HG02840 (cell line): Measurements from ENCODE around the gene SLC35A4.
A peak's percentile ranks its signal among the peaks of the same experiment; 100 is the strongest.

Source experiments
- ATAC-seq: cut with Tn5 transposase; IDR thresholded peaks from one replicate; pipeline ENCODE4 v1.9.1; 2021; ENCODE audit warnings: mild to moderate bottlenecking, moderate library complexity, moderate number of reproducible peaks; ENCODE audit not compliant: unreplicated experiment, low FRiP score

The SLC35A4 gene

GRCh38 chr5:140557136-140557805, 7.4 kb upstream of the SLC35A4 start, which contains the start of gene SRA1:
TSS of gene SRA1 (minus strand) at chr5:140557473. CDS start at chr5:140557452, 21 bp downstream.
- peak; percentile 96 for ATAC-seq

GRCh38 chr5:140557965-140558364, 6.7 kb upstream of the SLC35A4 start:
- no peak for ATAC-seq

DNA sequence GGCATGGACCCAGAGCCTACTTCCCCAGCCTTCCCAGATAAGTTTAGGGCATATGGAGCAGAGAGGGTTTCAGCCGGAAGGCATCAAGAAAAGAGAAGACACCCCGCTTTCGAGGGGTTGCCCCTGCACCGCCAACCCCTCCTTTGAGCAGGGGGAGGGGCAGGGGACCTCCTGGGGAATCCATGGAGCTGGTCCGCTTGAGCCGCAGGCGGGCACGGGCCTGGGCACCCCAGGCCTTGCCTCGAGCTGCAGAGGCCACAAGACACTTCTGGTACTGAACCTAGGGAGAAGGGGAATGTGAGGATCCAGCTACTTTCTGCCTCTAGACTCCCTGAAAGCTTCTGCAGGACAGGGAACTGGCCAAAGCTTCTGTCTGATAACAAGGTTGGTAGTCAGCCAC, 6.1 kb upstream of the SLC35A4 start:
- ATAC-seq, result no peak

- ATAC-seq, result no peak
Observed at GRCh38 chr5:140560227-140560626, 4.4 kb upstream of the SLC35A4 start.

DNA sequence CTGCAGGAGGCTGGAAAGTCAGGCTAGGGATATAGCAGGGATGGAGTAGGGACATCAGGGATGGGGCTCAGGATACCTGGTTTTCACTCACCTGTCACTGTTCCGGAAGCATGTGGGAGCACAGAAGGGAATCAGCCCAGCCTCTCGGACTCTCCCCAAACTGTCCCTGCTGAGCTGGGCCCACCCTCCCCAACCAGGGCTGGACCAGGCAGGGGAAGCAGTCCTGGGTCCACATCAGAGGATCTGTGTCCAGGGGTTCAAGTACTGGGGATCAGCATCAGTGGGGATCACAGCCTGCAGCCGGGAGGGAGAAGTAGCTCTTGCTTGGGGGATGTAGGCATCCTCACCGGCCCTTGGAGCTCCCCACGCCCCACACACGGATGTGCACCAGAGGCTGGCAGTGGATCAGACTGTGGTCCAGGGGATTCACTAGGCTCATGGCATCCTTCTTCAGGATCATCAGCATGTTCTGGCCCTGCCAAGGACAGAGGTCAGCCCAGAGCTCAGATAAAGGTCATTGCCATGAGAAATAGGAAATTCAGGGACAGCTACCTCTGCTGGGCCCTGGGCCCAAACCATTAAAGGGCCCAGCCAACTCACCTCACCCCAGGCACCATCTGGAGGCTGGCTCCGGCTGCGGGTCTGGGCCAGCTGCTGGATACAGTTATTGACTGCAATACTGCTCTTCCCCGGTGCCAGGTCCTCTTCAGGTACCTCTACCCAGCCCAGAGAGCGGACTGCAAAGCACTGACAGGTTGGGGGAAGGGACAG, 2.7 kb upstream of the SLC35A4 start:
- no peak for ATAC-seq

GRCh38 chr5:140563596-140563995, 1.0 kb upstream of the SLC35A4 start:
- ATAC-seq, result no peak

DNA sequence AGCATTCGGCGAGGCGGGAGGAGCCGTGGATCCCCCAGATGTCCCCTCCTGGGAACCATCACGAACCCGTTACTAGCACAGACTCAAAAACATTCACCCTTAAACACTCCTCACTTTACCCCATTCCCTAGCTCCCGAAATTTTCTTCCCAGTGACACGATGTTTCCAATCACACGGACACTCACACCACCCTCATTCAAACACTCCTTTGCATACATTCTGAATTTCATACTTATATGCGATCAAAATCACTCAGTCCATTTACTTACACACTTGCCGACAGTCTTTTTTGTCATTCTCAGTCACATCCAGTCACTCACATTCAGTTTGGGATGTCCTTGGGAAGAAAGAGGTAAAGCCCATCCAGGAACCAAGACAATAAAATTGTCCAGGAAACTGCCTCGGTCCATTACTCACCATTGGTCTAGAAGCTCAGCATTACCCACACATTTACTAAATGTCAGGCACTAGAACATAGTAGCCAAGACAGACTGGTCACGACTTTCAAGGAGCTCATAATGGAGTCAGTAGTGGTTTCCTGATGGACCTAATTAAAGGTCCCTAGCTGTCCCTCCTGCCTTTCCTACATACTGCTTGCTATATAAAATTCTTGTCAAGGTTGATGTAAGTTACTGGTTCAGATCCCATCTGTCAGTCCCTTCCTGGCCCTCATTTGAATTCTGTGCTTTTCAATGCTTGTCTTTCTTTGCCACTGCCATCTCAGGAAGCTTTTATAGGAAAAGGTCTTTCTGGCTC, 574 bp downstream of the SLC35A4 start:
- no peak for ATAC-seq

DNA sequence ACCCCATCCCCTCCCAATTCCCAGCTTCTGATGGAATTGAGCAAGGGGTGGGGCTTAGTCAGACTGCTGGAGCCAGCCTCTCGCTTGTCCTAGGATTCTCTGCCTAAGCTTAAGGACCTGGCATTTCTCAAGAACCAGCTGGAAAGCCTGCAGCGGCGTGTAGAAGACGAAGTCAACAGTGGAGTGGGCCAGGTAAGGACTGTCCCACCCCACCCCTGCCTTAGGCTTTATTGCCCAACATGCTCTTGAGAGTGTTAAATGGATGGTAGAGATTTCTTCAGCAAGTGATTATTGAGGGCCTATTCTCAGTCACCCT, 1.1 kb downstream of the SLC35A4 start:
- ATAC-seq, result no peak

GRCh38 chr5:140566665-140567064, 2.0 kb downstream of the SLC35A4 start:
- no peak for ATAC-seq

DNA sequence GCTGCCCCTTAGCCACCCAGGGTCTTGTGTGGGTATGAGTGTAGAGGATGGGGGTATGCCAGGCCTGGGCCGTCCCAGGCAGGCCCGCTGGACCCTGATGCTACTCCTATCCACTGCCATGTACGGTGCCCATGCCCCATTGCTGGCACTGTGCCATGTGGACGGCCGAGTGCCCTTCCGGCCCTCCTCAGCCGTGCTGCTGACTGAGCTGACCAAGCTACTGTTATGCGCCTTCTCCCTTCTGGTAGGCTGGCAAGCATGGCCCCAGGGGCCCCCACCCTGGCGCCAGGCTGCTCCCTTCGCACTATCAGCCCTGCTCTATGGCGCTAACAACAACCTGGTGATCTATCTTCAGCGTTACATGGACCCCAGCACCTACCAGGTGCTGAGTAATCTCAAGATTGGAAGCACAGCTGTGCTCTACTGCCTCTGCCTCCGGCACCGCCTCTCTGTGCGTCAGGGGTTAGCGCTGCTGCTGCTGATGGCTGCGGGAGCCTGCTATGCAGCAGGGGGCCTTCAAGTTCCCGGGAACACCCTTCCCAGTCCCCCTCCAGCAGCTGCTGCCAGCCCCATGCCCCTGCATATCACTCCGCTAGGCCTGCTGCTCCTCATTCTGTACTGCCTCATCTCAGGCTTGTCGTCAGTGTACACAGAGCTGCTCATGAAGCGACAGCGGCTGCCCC, 2.6 kb downstream of the SLC35A4 start:
- ATAC-seq, result no peak

DNA sequence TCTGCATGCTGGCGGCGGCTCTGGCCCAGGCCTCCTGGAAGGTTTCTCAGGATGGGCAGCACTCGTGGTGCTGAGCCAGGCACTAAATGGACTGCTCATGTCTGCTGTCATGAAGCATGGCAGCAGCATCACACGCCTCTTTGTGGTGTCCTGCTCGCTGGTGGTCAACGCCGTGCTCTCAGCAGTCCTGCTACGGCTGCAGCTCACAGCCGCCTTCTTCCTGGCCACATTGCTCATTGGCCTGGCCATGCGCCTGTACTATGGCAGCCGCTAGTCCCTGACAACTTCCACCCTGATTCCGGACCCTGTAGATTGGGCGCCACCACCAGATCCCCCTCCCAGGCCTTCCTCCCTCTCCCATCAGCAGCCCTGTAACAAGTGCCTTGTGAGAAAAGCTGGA, 3.2 kb downstream of the SLC35A4 start:
- ATAC-seq, result no peak

GRCh38 chr5:140568443-140569063, 3.9 kb downstream of the SLC35A4 start:
- no peak for ATAC-seq

DNA sequence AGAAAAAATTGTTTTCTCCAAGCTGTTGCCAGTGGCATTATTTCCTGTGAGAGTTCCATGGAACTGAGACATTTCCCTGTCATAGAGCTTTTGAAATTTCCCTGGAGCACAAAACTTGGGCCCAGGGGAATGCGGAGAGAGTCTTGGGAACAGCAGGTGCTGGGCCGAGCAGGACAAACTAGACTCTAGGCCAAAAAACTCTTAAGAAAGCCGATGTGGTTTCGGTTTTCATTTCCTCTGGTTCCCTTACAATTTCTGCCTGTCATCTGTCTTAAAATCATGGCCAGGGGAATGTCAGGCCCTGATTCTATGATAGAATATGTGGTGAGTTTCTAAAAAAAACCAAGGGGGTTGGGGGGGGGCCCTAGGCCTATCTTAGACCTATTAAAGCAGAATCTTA, 4.6 kb downstream of the SLC35A4 start:
- ATAC-seq, result no peak

GRCh38 chr5:140570058-140570457, 5.4 kb downstream of the SLC35A4 start:
- ATAC-seq, result no peak

GRCh38 chr5:140570488-140570887, 5.9 kb downstream of the SLC35A4 start:
- no peak for ATAC-seq

DNA sequence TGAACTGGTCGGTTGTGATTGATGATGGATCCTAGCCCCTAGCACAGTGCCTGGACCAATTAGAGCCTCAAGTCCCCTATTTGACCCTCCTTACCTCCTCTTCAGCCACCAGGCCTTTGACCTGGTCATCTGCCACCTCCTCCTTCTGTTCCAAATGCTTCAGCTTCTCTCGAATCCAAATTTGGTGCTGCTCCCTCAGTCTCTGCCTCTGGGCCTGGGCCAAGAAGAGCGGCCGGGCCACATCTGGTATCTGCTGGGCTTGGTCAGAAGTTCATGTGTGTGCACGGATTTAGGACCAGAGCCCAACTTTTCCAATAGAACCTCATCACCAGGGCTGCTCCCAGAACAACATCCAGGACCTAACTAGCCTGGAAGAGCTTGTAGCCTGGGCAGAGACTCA, 6.5 kb downstream of the SLC35A4 start:
- ATAC-seq, result no peak

- ATAC-seq, result no peak
Observed at GRCh38 chr5:140573683-140574082, 9.1 kb downstream of the SLC35A4 start.

GRCh38 chr5:140574165-140574564, 9.5 kb downstream of the SLC35A4 start:
- no peak for ATAC-seq

DNA sequence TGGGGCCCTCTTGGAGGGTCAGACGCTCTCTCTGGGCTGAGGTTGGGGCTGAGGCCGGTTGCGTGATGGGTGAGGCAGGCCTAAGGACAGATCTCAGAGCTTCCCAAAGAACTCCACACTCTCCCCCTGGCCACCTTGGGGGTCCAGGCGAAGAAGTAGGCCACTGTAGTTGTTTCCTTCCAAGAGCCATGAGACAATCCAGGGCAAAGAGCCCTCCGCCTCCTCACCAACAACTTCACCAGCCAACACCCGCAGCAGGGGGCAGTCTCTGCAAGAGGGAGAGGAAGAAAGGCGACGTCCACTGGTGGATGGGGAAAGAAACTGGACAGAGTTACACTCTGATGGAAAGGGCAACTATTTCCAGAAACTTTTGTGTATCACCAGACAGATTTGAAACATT, 10.7 kb downstream of the SLC35A4 start:
- no peak for ATAC-seq

DNA sequence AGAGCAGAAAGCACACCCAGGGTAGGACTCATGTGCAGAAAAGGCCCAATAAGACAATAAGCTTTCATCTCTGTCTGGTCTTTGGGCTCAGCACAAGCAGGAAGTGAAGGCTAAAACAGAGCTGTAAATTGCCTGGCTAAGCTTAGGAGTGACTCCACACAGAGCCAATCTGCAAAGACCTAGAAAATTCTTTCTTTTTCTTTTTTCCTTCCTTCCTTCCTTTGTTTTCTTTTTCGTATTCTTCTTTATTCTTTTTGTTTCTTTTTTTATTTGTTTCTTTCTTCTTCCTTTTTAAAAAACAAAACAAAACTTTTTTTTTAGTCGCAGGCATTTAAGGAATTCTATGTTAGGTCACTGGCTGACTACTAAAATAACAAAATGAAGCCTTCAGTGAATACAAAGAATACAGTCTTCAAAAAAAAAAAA, 12.2 kb downstream of the SLC35A4 start:
- no peak for ATAC-seq
